GM19240 (cell line): ENCODE results near the gene ELL2.
"Not testable (repeated sequence)": the region's sequence is repeated elsewhere in the genome, so short reads cannot be mapped to it uniquely, and the experiment has no call there.

Experiments used
- DNase-seq: peaks from one replicate; pipeline ENCODE4 v3.0.0; 2011; ENCODE audit warnings: low spot score; ENCODE audit not compliant: insufficient read length

The ELL2 gene

GRCh38 chr5:95931079-95931833 is 30.4 kb downstream of the ELL2 start:
- DNase-seq = no peak

DNA sequence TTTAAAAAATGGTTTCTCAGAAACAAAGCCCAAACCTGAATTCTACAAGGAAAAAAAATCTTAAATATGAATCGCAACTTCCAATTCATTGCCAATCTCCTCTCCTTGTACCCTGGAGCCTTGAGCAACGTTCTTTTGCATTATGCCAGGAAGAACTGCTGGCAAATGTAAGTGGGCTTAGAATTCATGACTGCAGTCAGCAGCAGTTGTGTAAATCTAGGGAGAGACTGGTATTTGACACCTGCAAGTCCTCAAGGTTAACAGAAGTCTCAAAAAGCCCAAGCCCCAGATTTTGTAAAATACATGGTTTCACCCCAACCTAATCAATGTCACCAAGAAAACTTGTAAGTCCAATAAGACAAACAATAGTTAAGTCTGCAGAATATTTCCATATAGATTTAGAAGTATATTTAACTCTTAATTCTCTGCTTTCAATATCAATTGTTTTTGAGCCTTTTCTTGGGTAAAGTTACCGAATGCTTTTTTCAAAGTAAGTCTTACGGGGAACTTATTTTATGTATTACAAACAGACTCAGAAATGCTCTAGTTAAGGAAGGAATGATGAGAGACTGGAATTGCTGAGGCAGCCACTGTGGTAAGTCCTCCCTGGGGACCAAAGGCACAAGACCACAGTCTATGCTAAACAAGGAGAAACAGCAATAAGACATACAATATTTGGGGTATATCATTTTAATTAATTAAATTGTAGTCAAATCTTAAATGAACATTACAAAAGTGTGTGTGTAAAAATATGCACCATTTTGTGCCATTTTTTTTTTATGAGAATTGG is 31.3 kb downstream of the ELL2 start:
- DNase-seq = no peak

DNA sequence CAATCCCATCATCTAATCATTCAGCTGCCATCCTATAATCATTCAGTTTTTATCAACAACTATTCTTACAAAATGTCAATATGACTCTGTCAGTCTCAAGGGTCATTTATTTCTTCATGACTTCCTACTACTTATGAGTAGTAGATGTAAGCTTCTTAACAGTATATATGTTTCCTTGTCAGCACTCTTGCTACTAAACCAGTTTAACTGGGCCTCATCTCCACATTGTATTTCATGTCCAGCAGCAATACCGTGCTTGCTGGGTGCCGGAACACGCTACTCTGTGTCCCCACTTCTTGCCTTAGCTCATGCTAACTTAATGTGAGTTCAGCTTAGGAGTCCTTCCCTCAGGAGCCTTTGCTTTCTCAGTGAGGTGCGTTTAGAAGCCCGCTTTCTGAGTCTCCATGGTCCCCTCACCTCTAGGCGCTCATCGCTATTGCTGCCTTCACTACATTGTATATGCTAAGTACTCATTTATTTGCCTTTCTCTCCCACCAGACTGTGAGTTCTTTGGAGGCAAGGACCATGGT is 32.9 kb downstream of the ELL2 start:
- DNase-seq = no peak

DNA sequence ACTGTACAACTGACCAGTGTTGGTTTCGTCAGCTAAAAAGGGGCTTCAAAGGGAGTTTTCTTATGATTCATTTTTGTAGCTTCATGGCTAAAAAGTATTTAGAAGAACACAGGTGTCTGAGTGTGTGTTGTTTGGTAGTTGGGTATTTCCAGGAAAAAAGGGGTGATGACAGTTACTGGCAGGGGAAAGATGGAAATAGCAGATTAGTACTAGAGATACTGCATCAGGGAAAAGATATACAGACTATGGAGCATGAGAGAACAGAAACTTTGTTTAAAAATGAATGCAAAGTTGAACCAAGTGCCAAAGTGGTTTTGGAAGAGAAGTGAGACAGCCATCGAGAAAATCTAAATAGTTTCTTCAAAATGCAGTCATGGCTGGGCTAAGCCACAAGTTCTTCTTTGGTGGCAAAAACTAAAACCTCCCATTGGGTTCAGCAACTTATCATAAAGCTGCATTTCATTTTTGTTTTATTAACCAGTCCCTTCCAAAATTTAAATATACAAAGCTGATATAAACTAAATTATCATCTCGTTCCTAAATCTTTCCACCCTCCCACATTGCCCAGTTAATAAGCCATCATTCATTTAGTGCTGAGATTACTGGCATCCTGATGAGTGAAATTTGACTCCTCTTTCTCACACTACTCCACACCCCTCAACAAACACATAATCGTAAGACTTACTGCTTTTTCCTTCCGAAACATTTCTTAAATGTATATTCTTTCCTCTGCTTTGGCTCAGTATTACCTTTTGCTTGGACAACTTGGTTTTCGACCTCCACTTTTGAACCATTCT is 33.5 kb downstream of the ELL2 start:
- DNase-seq = no peak

- DNase-seq = not testable (repeated sequence)
These were observed 34.4 kb downstream of the ELL2 start for GRCh38 chr5:95927300-95927699.

- DNase-seq = no peak
These were observed 35.7 kb downstream of the ELL2 start for GRCh38 chr5:95925939-95926338.

- DNase-seq = no peak
These were observed 36.3 kb downstream of the ELL2 start for GRCh38 chr5:95925378-95925744.

DNA sequence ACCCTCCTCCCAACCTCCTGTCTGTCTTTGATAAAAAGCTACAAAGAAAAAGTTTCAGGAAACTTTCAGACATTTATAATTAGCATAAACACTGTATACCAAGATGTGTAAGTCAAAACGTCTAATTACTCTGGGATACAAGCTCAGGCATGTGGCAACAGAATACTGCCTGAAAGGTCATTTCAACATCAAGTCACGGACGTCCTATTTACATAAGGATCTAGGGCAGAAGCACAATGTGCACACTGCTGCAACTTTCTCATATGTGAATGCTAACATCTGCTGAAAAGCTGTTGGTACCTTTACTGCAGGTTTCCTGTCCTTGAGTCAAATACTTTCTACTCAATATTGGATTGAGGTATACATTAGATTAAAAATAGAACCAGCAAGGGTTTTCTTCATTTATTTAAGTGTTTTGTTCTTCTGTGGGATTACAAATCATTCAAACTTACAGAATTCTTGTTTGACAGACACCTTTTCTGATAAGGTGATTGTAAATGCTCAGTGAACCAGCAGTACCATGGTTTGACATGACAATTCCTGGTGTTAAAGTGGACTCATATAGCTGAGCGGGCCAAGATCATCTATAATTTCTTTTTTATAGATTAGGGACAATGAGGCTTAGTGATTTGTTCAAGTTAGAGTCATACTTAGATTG is 36.8 kb downstream of the ELL2 start:
- DNase-seq = no peak

DNA sequence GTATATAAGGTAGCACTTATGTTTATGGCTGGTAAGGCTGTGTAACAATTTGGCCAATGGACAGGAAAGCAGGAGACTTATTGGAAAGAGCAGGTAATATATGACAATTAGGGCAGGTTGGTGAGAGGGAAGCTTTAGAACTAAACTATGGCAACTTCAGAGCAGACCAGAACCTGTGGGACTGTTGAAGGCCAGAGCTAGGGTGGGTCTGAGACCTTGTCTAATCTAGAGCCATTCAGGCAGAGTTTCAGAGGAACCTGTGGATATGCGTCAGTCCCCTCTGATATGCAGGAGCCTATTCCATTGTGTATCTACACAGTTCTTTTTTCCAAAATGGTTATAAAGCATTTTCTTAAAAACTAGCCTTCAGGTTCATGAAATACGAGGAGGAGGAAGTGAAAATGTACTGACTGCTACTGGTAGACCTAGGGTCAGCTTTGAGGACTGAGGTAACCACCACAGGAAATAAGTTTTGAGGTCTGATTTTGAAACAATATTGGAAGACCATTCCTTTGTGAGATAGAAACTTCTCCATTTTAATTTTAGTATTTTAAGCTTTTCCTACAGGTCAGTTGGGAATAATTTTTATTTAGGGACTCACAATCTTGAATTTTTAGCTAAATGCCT is 37.6 kb downstream of the ELL2 start:
- no peak for DNase-seq

DNA sequence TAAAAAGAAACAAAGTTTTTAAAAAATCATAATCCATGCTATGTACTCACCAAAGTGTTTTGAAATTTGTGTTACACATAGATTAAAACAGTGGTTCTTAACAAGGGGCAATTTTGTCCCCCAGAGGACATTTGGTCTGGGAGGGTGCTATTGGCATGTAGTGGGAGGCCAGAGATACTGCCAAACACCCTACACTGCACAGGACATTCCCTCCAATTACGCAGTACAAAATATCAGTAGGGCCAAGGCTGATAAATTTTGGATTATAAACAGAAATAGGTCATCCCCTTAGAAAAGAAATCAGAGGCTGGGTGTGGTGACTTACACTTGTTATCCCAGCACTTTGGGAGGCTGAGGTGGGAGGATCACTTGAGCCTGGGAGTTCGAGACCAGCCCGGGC is 38.9 kb downstream of the ELL2 start:
- no peak for DNase-seq

DNA sequence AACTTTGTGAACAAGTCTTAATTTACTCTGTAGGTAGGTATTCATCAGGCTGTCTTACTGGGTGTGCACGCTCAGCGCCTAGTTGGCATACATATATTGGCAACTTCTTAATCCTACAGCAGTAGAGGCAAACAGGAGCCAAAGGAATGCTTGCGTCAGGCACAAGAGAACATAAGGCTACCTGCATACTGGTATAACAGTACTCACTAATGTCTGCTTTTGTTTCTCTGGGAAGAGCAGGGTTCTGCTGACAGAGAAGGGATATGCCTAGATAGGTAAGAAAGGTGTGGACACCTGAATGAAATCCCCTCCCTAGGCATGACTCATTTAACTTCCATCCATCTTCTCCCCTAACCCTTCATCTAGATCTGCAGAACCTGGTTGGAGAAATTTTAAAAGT is 40.1 kb downstream of the ELL2 start:
- no peak for DNase-seq

DNA sequence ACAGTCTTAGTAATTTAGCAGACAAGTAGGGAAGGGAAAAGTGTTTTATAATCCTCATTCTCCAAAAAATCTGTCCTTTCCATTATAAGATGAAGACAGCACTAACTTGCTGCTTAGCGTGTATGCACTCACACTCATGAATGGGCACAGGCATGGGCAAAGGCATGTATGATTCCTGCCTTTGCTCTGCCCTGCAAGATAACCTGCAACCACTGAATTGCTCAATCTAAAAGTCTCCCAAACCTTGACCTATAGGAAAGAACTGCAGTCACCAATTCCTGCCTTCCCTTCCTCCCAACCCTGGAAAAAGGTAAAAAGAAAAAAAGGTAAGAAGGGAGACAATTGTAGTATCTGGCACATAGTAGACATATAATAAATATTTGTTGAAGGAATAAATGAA is 40.8 kb downstream of the ELL2 start:
- DNase-seq = no peak

GRCh38 chr5:95919658-95920057 is 42.0 kb downstream of the ELL2 start:
- DNase-seq = no peak

DNA sequence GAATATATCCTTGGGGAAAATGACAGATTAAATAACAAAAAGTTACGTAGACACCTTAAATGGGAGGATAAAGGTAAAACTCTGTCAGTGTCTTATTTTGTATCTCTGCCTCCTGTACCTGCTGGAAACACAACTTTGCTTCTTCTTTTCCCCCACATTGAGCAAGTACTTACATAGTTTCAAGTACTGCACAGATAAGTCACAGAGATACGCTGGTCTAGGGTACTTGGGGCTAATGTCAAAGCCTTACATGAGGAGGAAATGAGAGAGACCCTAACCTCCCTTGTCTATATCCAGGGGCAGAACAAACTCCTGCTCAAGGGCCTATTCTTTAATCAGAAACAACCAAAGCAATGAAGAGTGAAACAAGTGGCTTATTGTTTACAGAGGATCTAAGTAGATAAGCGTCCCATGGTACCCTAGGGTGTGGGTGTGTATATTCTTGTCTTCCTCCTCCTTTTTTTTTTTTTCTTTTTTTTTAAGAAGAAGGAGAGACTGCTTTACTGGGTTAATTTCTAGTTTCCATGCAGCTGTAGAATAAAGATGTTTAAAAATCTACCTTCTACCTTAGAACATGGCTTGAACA is 43.1 kb downstream of the ELL2 start:
- no peak for DNase-seq

- DNase-seq = no peak
These were observed 44.4 kb downstream of the ELL2 start for GRCh38 chr5:95917207-95917606.

GRCh38 chr5:95916687-95917085 is 45.0 kb downstream of the ELL2 start:
- DNase-seq = no peak

- DNase-seq = no peak
These were observed 45.5 kb downstream of the ELL2 start for GRCh38 chr5:95915999-95916686.

DNA sequence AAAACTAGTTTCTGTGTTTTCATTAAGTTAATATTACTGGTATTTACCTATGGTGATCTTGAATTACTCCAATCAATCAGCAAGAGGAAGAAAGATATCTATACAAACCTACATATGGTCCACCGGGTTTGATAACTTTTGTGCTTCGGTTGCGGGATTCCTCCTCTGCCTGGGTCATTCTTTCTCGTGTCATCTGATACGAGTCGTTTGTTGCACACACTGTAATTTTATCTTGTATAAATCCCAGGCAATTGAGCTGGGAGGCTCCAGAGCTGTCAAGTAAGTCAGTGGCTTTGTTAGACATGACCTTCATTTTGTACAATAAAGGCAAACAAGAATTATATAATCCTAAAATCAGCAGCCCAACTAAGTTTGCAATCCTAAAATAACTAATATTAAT is 48.0 kb downstream of the ELL2 start:
- DNase-seq = no peak

- DNase-seq = no peak
These were observed 49.6 kb downstream of the ELL2 start for GRCh38 chr5:95912029-95912428.

- DNase-seq = no peak
These were observed 51.1 kb downstream of the ELL2 start for GRCh38 chr5:95910521-95910920.
